HepG2 (cell line): ENCODE data around the gene BGN. TPM values are rescaled to one million over a fixed set of nuclear protein-coding genes. Genes with fewer than 3 reads are reported as not detected.

Experiments used
- ATAC-seq: fragments of 200-7000 bp; cut with Tn5 transposase; 3 replicates; pipeline ENCODE4 v1.9.1; 2020; ENCODE audit warnings: mild to moderate bottlenecking, moderate library complexity
- BruUV-seq: library from RNA; stranded (reverse); fragments of 400-500 nt; replicated peaks from 2 replicates; lab custom pipeline; 2021; lab: Mats Ljungman, UMichigan
- CTCF ChIA-PET: fragments of 300-600 bp; formaldehyde crosslinking; extraction: SDS; loops from one replicate; lab custom pipeline; 2021; ENCODE audit warnings: low total read pairs, inconsistent platforms, low intra/inter-chr PET ratio; lab: Yijun Ruan, JAX
- POLR2A ChIA-PET: fragments of 350-600 bp; sonication (Branson Sonifier 250); formaldehyde crosslinking; loops from one replicate; lab custom pipeline; 2020; ENCODE audit warnings: antibody characterized with exemption, inconsistent platforms; lab: Yijun Ruan, JAX
- DNase-seq: peaks from one replicate; pipeline ENCODE4 v3.0.0-alpha.2; 2015; ENCODE audit warnings: low spot score
- FAIRE-seq: peaks from 3 replicates; lab custom pipeline; 2011; peaks lifted over from hg19 to GRCh38; lab: Jason Lieb, UNC
- H2AFZ ChIP-seq: one replicate; pipeline ENCODE4 v1.6.1; 2011; ENCODE audit warnings: low read length, inconsistent platforms
- H3K27ac ChIP-seq: fragments of 300-600 bp; 3 replicates; pipeline ENCODE4 v1.8.0; 2011; ENCODE audit warnings: mixed run types, mild to moderate bottlenecking, mixed read lengths, low read length, inconsistent platforms; ENCODE audit not compliant: insufficient read depth; ENCODE audit errors: extremely low read length
- H3K27me3 ChIP-seq, 2 experiments: fragments of 200-600 bp in 1 of 2; 2 replicates in 1 of 2; 3 replicates in 1 of 2; pipeline versions ENCODE4 v1.6.0 to v1.8.0; 2011; ENCODE audit warnings: low read length in 2 of 2, mild to moderate bottlenecking in 2 of 2, moderate library complexity in 2 of 2, inconsistent platforms in 1 of 2; ENCODE audit not compliant: insufficient read depth in 2 of 2, control insufficient read depth in 1 of 2
- H3K36me3 ChIP-seq, 2 experiments: fragments of 200-600 bp in 1 of 2; replicated peaks in 1 of 2; 2 replicates in 1 of 2; 3 replicates in 1 of 2; pipeline versions ENCODE4 v1.5.1 to v1.8.0; 2011; ENCODE audit warnings: low read length in 2 of 2, inconsistent platforms in 1 of 2; ENCODE audit not compliant: insufficient read depth in 2 of 2, control insufficient read depth in 1 of 2
- H3K4me1 ChIP-seq: 2 replicates; pipeline ENCODE4 v1.5.1; 2012; ENCODE audit warnings: low read length, inconsistent platforms; ENCODE audit not compliant: insufficient read depth
- H3K4me2 ChIP-seq: 2 replicates; pipeline ENCODE4 v1.6.0; 2011; ENCODE audit warnings: low read depth, low read length, inconsistent platforms
- H3K4me3 ChIP-seq, 3 experiments: fragments of 200-600 bp in 1 of 3; sonication (generic), shearing (Covaris generic) in 1 of 3; replicated peaks in 1 of 3; 2 replicates each; pipeline ENCODE4 v1.5.1; 2011 to 2016; ENCODE audit warnings: low read length in 3 of 3, inconsistent platforms in 2 of 3, low read depth in 2 of 3, mild to moderate bottlenecking in 2 of 3, control low read depth in 1 of 3, mixed read lengths in 1 of 3; ENCODE audit not compliant: insufficient read depth in 1 of 3
- H3K79me2 ChIP-seq: one replicate; pipeline ENCODE4 v1.6.1; 2011; ENCODE audit warnings: low read length, inconsistent platforms; ENCODE audit not compliant: insufficient read depth
- H3K9ac ChIP-seq: 2 replicates; pipeline ENCODE4 v1.6.0; 2011; ENCODE audit warnings: mild to moderate bottlenecking, low read depth, low read length, inconsistent platforms; ENCODE audit not compliant: insufficient read depth
- H3K9me3 ChIP-seq: 2 replicates; pipeline ENCODE4 v1.5.1; 2012; ENCODE audit warnings: mild to moderate bottlenecking, low read length
- H4K20me1 ChIP-seq: 2 replicates; pipeline ENCODE4 v1.6.0; 2011; ENCODE audit warnings: inconsistent platforms, mild to moderate bottlenecking, low read length, moderate library complexity; ENCODE audit not compliant: insufficient read depth
- KAT7 ChIP-seq: IDR thresholded peaks from 2 replicates; pipeline ENCODE4 v1.6.1; 2018; ENCODE audit warnings: borderline replicate concordance, missing compliant biosample characterization
- MBNL3 ChIP-seq: fragments of 250-450 bp; sonication (Bioruptor Pico); conservative IDR thresholded peaks from 2 replicates; pipeline ENCODE4 v1.8.0; 2022; ENCODE audit warnings: mild to moderate bottlenecking, inconsistent platforms
- MED1 ChIP-seq: sonication (generic); formaldehyde crosslinking; IDR thresholded peaks from 2 replicates; pipeline ENCODE4 v1.4.0; 2020; ENCODE audit warnings: missing genetic modification reagents
- RBAK ChIP-seq: sonication (generic); formaldehyde crosslinking; IDR thresholded peaks from 2 replicates; pipeline ENCODE4 v1.5.1; 2020; ENCODE audit warnings: mild to moderate bottlenecking, missing genetic modification reagents
- SSRP1 ChIP-seq: IDR thresholded peaks from 2 replicates; pipeline ENCODE4 v1.6.1; 2016; ENCODE audit warnings: control low read depth
- THAP11 ChIP-seq: IDR thresholded peaks from 2 replicates; pipeline ENCODE4 v1.6.1; 2016; ENCODE audit warnings: missing biosample characterization, missing genetic modification reagents
- THYN1 ChIP-seq: sonication (generic); formaldehyde crosslinking; IDR thresholded peaks from 2 replicates; pipeline ENCODE4 v1.8.1; 2023; ENCODE audit warnings: low read depth, mild to moderate bottlenecking, moderate library complexity, missing genetic modification reagents, borderline replicate concordance
- ZNF598 ChIP-seq: sonication (generic); formaldehyde crosslinking; IDR thresholded peaks from 2 replicates; pipeline ENCODE4 v1.5.1; 2020; ENCODE audit warnings: mild to moderate bottlenecking, missing genetic modification reagents, borderline replicate concordance
- ZNF709 ChIP-seq: sonication (generic); formaldehyde crosslinking; IDR thresholded peaks from 2 replicates; pipeline ENCODE4 v1.5.0; 2020; ENCODE audit warnings: mild to moderate bottlenecking, missing genetic modification reagents
- WGBS: methylation state at CpG from one replicate; pipeline ENCODE4 v1.1.6; 2017; ENCODE audit warnings: low lambda C conversion rate; 5-methylcytosine and 5-hydroxymethylcytosine counted together
- in situ Hi-C: cut with HindIII; loops from 2 replicates; pipeline ENCODE4 v1.10.0; 2017; ENCODE audit warnings: low pct_unique_long_range_greater_than_20kb; ENCODE audit not compliant: extremely low pct_ligation_motif_present
- intact Hi-C: fragments of 100-400 bp; cut with micrococcal nuclease; formaldehyde crosslinking; loops from one replicate; pipeline ENCODE4 v1.10.0; 2022; ENCODE audit not compliant: unreplicated experiment
- polyA plus RNA-seq, 8 experiments: library from polyadenylated mRNA; depleted of rRNA in 3 of 8; stranded (reverse) in 7 of 8; unstranded in 1 of 8; fragments of >200 nt; fragmentation: Illumina TruSeq in 4 of 8; extraction: Trizol in 4 of 8; gene quantifications; 2 replicates each; pipeline versions ENCODE4 v1.2.1 to v1.2.3, GENCODE V29; 2011 to 2016; ENCODE audit warnings: low read depth in 4 of 8, missing spikeins in 1 of 8, mixed read lengths in 1 of 8; ENCODE audit not compliant: insufficient read depth in 1 of 8
- total RNA-seq, 5 experiments: library from RNA; depleted of rRNA; stranded (reverse); fragments of >200 nt; fragmentation: Illumina TruSeq; extraction: Trizol; gene quantifications; 2 replicates each; pipeline ENCODE4 v1.2.3, GENCODE V29; 2016; ENCODE audit warnings: low read depth in 1 of 5
- TF ChIP-seq, protein P1 (sequence below): sonication (generic); formaldehyde crosslinking; IDR thresholded peaks from 2 replicates; pipeline ENCODE4 v1.5.0; 2020; ENCODE audit warnings: mild to moderate bottlenecking, missing genetic modification reagents
- TF ChIP-seq, protein P2 (sequence below): sonication (generic); formaldehyde crosslinking; IDR thresholded peaks from 2 replicates; pipeline ENCODE4 v1.4.0; 2020; ENCODE audit warnings: missing genetic modification reagents
- TF ChIP-seq, protein P3 (sequence below): sonication (generic); formaldehyde crosslinking; IDR thresholded peaks from 2 replicates; pipeline ENCODE4 v1.5.1; 2020; ENCODE audit warnings: missing genetic modification reagents, mild to moderate bottlenecking, borderline replicate concordance
- TF ChIP-seq, protein P4 (sequence below): sonication (generic); formaldehyde crosslinking; IDR thresholded peaks from 2 replicates; pipeline ENCODE4 v1.5.0; 2020; ENCODE audit warnings: mild to moderate bottlenecking, low read depth, missing genetic modification reagents, borderline replicate concordance
- TF ChIP-seq, protein P5 (sequence below): sonication (generic); formaldehyde crosslinking; IDR thresholded peaks from 2 replicates; pipeline ENCODE4 v1.4.0; 2020; ENCODE audit warnings: missing genetic modification reagents
- TF ChIP-seq, protein P6 (sequence below): conservative IDR thresholded peaks from 2 replicates; pipeline ENCODE4 v1.6.1; 2018; ENCODE audit warnings: missing genetic modification reagents

BGN gene
- total and polyA plus RNA-seq, 2 of the 13 experiments (the other 11 are each of a cell fraction or from before 2014, with no cell fraction given): 0.18 to 0.63 TPM

DNA sequence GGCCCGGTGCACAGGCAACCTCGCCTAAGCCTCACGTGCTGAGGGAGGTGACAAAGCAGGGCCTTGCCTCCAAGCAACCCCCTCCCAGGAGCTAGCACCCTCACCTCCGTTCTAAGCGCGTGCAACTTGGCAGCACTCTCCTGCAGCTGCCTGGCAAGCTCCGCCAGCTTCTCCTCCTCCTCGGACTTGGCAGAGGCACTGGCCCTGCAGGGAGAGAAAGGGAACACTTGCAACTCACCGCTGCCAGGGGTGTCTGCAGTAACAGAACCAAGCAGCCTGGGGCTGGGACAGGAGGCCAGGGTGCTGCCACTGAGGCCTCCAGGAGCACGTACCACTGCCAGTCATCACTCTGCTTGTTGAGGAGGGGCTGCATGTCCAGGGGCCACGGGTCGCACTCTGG is 38.6 kb upstream of the BGN start (continued):
- TF ChIP-seq, protein P1, sequence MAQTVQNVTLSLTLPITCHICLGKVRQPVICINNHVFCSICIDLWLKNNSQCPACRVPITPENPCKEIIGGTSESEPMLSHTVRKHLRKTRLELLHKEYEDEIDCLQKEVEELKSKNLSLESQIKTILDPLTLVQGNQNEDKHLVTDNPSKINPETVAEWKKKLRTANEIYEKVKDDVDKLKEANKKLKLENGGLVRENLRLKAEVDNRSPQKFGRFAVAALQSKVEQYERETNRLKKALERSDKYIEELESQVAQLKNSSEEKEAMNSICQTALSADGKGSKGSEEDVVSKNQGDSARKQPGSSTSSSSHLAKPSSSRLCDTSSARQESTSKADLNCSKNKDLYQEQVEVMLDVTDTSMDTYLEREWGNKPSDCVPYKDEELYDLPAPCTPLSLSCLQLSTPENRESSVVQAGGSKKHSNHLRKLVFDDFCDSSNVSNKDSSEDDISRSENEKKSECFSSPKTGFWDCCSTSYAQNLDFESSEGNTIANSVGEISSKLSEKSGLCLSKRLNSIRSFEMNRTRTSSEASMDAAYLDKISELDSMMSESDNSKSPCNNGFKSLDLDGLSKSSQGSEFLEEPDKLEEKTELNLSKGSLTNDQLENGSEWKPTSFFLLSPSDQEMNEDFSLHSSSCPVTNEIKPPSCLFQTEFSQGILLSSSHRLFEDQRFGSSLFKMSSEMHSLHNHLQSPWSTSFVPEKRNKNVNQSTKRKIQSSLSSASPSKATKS: no peak
- TF ChIP-seq THAP11 (CRISPR knock-in tag) (no peak), THYN1 (CRISPR knock-in tag) (no peak), ZNF598 (CRISPR knock-in tag) (no peak)

DNA sequence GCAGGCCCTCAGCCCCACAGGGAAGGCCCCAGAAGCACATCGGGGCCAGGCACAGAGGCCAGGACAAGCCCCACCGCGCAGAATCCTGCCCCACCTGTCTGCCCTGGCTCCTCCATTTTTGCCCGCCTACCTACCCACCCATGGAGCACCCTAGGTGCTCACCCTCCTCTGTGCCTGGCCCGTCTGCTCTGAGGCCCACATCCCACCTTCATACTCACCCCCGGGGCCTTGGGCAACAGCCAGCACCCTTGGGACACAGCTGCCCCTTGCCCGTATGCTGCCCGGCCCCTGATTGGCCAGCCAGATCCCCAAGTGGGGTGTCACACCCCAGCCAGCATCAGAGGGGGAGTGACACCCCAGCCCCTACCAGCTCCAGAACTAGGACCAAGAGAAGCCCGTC is 38.1 kb upstream of the BGN start:
- no TSS peak for BruUV-seq
- ChIA-PET POLR2A (no interaction called here), CTCF (no interaction called here)
- no peak for ATAC-seq
- intact Hi-C loops (no loop called here), in situ Hi-C loops (loop anchor here (10.0 kb wide), 1 partner anchor 48 kb away; no protein-coding TSS in a partner anchor)
- Histone ChIP-seq H3K79me2 (no peaks in the 10 kb centered on the region), H3K4me2 (no peak overlapping the region), H3K36me3 (peaks cover 0 to 1% of the 10 kb centered on the region in 2 experiments; a peak in 1 of 5 replicates), H4K20me1 (no peaks in the 10 kb centered on the region), H3K9me3 (no peaks in the 10 kb centered on the region), H3K4me1 (no peaks in the 10 kb centered on the region), H3K27ac (no peak overlapping the region), H2AFZ (no peak overlapping the region), H3K9ac (no peak overlapping the region), H3K27me3 (no peaks in the 10 kb centered on the region), H3K4me3 (no peak overlapping the region)
- 100% methylated on average over 1 of the region's 9 CpGs for WGBS
- TF ChIP-seq, protein P2, sequence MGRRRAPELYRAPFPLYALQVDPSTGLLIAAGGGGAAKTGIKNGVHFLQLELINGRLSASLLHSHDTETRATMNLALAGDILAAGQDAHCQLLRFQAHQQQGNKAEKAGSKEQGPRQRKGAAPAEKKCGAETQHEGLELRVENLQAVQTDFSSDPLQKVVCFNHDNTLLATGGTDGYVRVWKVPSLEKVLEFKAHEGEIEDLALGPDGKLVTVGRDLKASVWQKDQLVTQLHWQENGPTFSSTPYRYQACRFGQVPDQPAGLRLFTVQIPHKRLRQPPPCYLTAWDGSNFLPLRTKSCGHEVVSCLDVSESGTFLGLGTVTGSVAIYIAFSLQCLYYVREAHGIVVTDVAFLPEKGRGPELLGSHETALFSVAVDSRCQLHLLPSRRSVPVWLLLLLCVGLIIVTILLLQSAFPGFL (CRISPR knock-in tag): no peak
- TF ChIP-seq ZNF709 (CRISPR knock-in tag) (no peak), MED1 (CRISPR knock-in tag) (no peak), SSRP1 (no peak), RBAK (no peak), MBNL3 (no peak), KAT7 (CRISPR knock-in tag) (no peak)
- TF ChIP-seq, protein P3, sequence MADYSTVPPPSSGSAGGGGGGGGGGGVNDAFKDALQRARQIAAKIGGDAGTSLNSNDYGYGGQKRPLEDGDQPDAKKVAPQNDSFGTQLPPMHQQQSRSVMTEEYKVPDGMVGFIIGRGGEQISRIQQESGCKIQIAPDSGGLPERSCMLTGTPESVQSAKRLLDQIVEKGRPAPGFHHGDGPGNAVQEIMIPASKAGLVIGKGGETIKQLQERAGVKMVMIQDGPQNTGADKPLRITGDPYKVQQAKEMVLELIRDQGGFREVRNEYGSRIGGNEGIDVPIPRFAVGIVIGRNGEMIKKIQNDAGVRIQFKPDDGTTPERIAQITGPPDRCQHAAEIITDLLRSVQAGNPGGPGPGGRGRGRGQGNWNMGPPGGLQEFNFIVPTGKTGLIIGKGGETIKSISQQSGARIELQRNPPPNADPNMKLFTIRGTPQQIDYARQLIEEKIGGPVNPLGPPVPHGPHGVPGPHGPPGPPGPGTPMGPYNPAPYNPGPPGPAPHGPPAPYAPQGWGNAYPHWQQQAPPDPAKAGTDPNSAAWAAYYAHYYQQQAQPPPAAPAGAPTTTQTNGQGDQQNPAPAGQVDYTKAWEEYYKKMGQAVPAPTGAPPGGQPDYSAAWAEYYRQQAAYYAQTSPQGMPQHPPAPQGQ (CRISPR knock-in tag): no peak
- TF ChIP-seq, protein P4, sequence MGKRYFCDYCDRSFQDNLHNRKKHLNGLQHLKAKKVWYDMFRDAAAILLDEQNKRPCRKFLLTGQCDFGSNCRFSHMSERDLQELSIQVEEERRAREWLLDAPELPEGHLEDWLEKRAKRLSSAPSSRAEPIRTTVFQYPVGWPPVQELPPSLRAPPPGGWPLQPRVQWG: no peak
- TF ChIP-seq, protein P5, sequence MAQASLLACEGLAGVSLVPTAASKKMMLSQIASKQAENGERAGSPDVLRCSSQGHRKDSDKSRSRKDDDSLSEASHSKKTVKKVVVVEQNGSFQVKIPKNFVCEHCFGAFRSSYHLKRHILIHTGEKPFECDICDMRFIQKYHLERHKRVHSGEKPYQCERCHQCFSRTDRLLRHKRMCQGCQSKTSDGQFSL (CRISPR knock-in tag): no peak
- TF ChIP-seq, protein P6, sequence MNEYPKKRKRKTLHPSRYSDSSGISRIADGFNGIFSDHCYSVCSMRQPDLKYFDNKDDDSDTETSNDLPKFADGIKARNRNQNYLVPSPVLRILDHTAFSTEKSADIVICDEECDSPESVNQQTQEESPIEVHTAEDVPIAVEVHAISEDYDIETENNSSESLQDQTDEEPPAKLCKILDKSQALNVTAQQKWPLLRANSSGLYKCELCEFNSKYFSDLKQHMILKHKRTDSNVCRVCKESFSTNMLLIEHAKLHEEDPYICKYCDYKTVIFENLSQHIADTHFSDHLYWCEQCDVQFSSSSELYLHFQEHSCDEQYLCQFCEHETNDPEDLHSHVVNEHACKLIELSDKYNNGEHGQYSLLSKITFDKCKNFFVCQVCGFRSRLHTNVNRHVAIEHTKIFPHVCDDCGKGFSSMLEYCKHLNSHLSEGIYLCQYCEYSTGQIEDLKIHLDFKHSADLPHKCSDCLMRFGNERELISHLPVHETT: no peak
- DNase-seq: no peak
- no peak for FAIRE-seq
